Measurements from ENCODE around the gene SPIN2A.
"Not testable (repeated sequence)": the region's sequence is repeated elsewhere in the genome, so short reads cannot be mapped to it uniquely, and the experiment has no call there.

The SPIN2A gene

DNA sequence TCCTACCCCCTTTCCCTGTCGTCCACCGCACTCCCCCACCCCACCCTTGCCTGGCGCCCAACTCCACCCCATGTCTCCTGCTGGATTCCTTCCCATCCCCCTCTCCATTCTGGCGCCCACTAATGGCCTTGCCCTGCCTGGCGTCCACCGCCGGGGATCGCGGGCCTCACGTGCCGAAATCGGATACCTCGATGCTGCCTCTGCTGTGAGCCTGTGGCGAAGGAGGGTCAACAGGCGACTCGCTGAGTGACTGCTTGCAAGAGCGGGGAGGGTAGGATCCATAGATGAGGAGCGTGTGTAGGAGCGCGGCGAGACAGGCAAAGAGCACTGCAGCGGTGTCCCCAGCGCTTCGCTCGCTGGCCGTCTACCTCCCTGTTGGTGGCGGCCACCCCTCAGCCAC lies at the start of gene SPIN2A:
TSS of gene SPIN2A (minus strand) at position 325 of the 400 bp plus-strand sequence. CDS start 800 bp downstream, outside the sequence.
- DNase-seq = not testable (repeated sequence)

DNA sequence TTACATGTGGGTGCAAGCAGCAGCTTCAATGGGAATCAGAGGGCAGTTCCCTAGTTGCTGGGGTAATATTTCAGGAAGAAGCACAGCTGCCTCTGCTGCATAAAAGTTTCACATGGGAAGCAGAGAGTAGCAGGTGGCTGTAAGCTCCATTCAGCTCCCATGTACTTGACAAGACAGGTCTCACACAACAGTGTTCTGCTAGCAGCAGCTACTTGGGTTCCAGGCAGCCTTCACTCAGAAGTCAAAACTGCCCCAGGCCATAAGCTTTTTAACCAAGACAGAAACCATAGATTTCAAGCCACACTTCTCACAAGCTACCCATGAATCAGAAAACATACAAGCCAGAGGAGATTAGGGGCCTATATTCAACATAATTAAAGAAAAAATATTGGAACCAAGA lies 41.4 kb upstream of the SPIN2A start:
- DNase-seq = no peak

DNA sequence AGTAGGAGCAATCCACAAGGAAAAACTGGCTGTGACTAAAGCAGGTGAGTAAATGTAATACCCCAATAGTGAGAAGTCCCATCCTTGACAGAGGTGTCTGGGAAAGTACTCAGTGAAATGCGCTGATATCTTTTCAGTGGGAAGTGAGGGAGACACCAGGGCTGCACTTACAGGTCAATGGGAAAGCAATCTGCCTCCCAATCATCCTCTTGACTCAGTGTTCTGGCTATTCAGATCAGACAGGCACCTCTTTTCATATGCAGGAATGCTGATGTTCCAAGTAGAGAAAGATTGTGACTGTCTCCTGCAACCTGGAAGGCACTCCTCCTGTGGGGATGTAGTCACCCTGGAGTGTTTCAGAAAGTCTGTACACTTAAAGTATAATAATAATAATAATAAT lies 39.9 kb upstream of the SPIN2A start:
- no peak for DNase-seq

DNA sequence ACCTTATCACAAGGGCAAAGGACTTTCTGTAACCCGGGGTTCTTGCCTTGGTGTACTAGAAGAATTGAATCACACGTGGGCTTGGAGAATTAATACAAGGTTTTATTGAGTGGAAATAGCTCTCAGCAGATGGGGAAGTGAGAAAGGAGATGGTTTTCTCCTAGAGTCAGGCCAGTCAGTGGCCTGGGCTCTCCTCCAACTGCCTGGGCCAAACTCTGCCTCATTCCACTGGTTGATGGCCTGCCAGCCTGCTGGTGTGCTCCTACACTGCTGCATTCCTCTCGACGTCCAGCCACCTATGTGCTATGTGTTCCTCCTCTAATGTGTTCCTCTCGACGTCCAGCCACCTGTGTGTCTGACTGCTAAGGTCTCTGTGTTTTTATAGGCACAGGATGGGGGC lies 35.3 kb upstream of the SPIN2A start:
- no peak for DNase-seq

DNA sequence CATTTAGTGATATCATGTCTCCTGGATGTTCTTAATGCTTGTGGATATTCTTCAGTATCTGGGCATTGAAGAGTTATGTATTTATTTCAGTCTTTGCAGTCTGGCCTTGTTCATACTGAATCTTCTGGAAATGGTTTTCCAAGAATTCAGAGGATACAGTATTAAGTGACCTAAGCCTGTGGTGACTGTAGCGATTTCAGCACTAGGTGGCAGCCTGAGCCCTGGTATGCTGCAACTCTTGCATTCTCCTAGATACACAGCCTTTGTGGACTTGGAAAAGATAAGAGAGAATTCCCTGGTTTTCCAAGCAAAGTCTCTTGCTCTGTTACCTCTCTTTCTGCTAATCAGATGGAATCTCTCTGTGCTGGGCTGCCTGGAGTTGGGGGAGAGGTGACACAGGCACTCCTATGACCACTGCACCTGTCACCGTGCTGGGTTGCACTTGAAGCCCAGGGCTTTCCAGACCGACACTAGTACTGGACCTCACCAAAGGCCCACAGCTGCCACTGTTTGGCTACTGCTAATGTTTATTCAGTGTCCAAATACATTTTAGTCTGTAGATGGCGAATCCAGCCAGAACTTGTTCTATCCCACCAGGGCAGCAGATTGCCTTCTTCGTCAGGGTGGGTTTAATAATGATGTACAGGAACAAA lies 19.3 kb upstream of the SPIN2A start:
- no peak for DNase-seq

DNA sequence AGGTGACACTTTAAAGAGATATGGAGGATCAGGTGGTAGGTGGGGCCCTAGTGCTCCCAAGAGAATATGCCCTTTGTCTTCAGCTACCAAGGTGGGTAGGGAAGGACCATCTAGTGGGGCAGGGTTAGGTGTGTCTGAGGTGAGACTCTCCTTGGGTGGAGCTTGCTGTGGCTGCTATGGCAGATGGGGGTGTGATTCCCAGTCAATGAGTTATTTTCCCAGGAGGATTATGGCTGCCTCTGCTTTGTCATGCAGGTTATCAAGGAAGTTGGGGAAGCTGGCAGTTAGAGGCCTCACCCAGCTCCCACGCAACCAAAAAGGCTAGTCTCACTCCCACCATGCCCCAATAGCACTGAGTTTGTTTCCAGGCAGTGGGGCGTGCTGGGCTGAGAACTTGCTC lies 18.0 kb upstream of the SPIN2A start:
- no peak for DNase-seq

DNA sequence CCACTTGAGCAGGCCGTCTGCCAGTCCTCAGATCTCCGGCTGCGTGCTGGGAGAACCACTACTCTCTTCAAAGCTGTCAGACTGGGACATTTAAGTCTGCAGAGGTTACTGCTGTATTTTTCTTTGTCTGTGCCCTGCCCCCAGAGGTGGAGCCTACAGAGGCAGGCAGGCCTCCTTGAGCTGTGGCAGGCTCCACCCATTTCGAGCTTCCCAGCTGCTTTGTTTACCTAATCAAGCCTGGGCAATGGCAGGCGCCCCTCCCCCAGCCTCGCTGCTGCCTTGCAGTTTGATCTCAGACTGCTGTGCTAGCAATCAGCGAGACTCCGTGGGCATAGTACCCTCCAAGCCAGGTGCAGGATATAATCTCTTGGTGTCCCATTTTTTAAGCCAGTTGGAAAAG lies 15.0 kb upstream of the SPIN2A start:
- not testable (repeated sequence) for DNase-seq

DNA sequence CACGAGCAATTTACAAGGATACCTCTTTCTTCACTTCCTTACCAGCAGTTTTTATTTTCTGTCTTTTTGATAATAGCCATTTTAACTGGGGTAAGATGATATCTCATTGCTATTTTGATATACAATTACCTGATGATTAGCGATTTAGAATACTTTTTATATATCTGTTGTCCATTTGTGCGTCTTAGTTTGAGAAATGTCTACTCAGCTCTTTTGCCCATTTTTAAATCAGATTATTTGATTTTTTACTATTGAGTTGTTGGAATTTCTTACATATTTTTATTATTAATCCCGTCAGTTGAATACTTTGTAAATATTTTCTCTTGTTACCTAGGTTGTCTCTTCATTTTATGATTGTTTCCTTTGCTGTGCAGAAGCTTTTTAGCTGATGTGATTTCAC lies 1.5 kb upstream of the SPIN2A start:
- no peak for DNase-seq

DNA sequence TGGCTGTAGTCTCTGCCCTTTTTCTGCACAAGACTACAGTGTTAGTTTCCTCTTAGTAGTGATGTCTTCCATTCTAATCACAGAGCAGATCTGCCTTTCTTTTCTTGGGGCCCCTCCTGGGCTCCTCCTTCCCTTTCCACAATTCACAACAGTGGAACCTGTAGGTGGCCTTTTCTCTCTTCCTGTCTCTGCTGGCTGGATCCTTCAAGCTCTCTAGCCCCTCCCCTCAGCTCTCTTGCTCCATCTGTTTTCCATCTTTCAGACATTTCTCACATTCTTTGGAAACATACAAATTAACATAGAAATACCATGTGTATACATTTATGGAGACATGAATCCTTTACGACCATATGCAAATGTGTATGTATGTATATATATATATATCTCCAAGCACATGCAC lies 304 bp upstream of the SPIN2A start:
- no peak for DNase-seq

DNA sequence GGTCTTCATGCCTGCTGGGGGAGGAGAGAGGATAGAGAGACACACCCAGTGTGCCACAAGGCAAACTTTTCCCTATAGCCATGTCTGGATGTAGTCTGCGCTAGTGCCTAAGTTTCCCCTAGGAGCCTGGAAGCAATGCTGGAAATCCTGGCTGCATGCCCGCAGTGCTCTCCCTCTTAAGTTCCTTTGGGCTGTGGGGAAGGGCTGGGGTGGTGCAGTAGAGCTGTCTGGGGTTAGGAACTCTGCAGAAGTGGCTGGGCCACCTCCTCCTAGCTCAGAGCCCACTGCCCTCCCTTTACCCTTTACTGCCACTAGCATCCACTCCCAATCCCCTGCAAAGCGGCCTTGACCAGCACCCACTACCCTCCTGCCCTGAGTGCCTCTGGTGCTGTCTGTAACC lies 608 bp downstream of the SPIN2A start:
- not testable (repeated sequence) for DNase-seq

DNA sequence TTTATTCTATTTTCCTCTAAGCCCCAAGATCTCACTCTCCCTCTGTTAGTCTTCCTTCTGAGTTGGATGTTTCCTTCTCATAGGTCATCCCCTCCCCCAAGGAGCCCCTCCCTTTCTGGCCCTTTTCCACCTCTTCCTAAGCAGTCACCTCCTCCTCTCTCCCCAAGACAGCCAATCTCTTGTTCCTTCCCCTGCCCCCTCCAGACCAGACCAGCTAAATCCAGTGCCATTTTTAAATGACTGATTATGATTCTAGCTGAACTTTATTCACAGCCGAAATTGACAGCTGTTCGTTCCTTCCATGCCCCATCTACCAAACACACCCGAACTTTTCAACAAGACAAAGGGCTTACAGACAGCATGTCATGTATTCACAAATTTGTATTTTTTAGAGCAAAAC lies 1.9 kb downstream of the SPIN2A start:
- DNase-seq = no peak

DNA sequence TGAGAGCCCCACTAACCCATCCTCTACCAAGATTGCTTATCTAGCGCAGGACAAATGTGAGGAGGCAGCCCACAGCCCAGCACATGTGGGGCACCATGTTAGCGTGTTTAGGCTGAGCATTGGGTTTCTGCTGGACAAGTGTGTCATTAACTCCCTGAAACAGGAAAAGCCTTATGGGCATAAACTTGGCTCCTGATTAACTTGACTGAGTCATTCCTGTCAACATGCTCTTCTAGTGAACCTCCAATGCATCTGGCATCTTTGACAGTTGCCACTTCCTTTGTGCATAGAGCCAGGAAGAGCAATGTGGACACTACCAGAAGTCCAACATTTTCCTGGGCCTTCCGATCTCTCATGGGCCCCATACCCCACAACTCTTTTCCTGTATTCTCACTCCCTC lies 2.5 kb downstream of the SPIN2A start:
- DNase-seq = no peak

DNA sequence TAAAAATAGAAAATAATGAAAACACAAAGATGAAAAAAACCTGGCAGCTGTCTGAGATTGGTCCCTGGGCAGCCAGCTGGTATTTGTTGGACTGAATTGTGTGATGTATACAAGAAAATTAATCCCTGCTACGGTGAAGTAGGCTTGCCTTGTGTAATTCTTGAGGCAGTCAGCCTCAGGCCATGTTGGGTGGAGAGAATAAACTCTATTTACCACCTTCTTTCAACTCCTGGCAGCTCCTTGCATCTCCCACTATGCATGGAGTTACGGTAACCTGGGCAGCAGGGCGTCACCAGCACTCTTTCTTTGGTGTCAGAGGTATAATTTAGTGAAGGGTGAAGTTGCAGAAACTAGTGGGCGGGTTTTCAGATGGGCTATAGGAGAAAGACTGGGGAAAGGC lies 3.5 kb downstream of the SPIN2A start:
- no peak for DNase-seq

DNA sequence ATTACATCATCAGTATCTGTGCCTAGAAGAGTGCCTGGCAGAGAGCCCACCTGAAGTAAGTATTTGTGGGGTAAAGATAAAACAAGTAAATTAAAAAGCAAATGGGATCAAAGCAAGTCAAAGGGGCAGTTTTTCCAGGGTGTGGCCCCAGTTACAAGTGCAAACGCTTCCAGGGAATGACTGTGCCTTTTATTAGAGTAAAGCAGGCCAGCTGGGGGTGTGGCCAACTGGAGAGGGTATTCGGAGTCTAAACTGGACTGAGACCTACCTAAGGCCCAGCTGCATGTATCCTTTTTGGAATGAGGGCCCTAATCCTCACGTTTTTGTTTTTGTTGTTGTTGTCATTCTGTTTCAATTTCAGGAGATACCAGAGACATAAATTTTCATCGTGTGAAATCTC lies 3.9 kb downstream of the SPIN2A start:
- DNase-seq = not testable (repeated sequence)

DNA sequence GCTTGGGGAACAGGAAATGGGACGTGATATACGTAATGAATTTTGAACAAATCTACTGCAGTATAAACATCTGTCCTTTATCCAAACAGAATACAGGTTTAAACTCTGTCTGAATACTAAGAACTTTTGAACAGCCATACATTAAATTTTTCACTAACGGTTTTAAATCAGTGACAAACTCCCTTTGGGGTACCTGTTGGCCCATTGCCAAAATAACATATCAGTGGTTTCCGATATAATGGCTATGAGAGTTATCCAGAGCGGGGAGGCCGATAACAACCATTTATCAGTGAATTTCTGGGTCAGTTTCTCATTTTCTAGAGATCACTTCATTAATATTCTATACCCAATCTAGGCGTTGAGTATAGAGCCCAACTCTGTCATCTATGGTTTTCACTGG lies 5.2 kb downstream of the SPIN2A start:
- DNase-seq = no peak

DNA sequence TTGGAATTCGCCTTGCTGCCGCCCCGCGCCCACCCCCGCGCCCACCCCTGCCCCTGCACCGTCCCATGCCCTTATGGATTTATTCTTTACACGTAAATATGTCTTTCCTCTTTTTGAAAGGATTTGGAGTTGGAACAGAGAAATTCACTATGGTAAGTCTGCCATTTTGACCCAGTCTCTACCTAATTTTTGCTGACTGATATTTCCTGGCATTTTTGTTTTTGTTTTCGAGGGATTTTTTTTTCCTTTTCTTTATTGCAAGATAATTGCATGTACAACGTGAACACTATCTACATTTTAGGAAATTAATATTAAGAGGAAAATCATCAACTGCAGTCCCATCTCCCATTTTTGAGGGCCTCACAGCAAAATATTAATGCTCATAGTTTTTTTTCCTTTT lies 15.4 kb downstream of the SPIN2A start:
- DNase-seq = no peak

DNA sequence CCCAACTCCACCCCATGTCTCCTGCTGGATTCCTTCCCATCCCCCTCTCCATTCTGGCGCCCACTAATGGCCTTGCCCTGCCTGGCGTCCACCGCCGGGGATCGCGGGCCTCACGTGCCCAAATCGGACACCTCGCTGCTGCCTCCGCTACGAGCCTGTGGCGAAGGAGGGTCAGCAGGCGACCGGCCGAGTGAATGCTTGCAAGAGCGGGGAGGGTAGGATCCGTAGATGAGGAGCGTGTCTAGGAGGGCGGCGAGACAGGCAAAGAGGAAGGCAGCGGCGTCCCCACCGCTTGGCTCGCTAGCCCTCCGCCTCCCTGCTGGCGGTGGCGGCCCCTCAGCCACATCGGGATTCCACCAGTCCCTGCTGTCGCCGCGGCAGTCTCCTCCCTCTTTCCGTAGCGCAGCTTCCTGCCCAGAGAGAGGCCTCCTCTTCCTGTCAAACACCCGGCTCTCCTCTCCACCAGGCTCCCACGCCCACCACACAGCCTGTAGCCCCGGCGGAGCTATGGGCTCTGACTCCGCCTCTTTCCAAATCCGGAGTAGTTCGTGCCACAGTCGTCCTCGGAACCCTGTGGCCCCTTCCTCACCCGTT lies 15.9 kb downstream of the SPIN2A start, which contains the start of gene SPIN2B:
TSS of gene SPIN2B (minus strand) at position 387 of the 594 bp plus-strand sequence.
- peak; percentile 83 for DNase-seq

DNA sequence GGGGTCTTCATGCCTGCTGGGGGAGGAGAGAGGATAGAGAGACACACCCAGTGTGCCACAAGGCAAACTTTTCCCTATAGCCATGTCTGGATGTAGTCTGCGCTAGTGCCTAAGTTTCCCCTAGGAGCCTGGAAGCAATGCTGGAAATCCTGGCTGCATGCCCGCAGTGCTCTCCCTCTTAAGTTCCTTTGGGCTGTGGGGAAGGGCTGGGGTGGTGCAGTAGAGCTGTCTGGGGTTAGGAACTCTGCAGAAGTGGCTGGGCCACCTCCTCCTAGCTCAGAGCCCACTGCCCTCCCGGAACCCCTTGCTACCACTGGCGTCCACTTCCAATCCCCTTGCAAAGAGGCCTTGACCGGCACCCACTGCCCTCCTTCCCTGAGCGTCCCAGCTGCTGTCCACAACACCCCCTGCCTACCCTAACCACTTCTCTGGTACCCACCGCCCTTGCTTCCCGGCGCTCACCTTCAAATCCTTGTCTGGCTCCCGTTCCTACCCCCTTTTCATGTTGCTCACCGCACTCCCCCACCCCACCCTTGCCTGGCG lies 16.5 kb downstream of the SPIN2A start:
- DNase-seq = not testable (repeated sequence)

DNA sequence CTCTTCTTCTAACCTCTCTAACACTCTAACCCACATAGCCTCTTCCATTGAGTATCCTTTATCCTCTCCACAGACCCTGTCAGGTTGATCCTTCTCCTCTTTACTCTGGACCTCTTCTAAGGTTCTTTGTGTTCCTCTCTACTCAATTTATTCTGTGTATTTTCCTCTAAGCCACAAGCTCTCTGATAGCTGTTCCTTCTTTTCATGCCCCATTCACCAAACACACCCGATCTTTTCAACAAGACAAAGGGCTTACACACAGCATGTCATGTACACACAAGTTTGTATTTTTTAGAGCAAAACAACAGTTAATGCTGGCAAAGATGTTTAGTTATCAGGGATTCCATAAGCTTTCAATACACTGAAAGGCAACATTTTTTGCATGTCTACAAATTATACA lies 17.8 kb downstream of the SPIN2A start:
- no peak for DNase-seq

DNA sequence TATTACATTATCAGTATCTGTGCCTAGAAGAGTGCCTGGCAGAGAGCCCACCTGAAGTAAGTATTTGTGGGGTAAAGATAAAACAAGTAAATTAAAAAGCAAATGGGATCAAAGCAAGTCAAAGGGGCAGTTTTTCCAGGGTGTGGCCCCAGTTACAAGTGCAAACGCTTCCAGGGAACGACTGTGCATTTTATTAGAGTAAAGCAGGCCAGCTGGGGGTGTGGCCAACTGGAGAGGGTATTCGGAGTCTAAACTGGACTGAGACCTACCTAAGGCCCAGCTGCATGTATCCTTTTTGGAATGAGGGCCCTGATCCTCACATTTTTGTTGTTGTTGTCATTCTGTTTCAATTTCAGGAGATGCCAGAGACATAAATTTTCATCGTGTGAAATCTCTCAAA lies 19.6 kb downstream of the SPIN2A start:
- DNase-seq = not testable (repeated sequence)

DNA sequence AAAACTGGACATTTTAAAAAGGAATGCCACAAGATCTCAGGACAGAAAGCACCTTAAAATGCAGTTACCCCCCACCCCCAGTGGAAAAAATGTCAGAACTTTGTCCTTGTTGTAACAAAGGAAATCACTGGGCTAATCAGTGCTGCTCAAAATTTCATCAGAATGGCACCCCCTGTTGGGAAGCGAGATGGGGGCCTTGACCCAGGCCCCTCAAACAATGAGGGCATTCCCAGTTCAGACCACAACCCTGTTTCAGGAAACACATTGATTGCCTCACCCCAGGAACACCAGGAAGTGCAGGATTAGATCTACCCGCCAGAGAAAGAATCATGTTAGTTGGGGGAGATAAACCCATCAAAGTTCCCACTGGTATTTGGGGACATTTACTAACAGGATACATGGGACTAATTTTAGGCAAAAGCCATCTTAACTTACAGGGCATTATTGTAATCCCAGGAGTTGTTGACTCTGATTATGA lies 32.2 kb downstream of the SPIN2A start:
- no peak for DNase-seq

DNA sequence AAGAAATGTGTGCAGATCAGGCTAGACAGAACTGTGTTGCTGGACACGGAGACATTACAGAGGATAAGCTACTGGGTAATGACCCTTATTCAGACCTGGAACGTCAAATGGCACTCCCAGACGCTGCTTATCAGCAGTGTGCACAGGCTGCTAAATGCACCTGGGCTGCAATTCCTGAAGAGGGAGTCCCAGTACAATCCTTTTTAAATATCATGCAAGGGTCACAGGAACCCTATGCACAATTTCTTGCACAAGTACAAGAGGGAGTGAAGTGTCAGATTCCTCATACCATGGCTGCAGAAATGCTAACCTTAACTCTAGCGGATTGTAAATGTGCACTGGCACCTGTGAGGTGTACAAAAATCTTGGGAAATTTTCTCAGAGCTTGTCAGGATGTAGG lies 32.8 kb downstream of the SPIN2A start:
- DNase-seq = no peak

DNA sequence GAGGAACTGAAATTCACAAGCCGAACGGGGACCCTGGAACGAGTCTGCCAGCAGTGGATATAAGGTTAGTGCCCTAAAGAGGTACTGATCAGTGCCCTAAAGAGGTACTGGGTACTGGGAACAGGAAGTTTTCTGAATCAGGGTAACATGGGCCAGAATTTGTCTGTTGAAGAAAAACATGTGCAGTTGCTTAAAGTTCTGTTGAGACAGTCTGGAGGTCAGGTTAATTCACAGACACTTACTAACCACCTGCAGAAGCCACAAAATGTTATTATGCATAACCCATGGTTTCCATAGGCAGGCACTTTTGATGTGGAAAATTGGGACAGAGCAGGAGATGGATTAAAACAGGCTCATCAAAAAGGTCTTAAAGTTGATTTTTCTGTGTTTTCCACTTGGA lies 33.7 kb downstream of the SPIN2A start:
- DNase-seq = no peak

DNA sequence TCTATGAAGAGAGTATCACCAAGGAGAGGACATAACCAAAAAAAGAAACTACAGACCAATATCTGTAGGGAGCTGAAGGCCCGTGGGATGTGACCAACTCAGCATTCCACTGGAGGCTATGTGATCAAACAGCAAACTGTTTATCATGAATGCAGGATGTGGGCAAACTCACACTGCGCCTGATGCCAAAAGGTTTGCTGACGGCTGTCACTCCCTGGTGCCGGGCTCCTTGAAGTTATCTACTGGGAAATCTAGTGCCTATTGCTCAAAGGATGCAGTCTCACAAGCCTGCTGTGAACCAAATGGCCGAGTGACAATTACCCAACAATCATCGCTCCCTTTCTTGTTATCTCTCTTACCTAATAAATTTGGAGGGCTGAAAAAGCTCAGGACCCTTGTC lies 34.3 kb downstream of the SPIN2A start:
- not testable (repeated sequence) for DNase-seq

Data from activated CD8-positive, alpha-beta memory T cell treated with anti-CD3 and anti-CD28 coated beads, Interleukin-2, amount 50 U/mL, for 48 hours (primary cell).